Epithelial cell of alveolus of lung (primary cell): ENCODE measurements around the gene TRIM52. TPM values are rescaled to one million over a fixed set of nuclear protein-coding genes. Genes with fewer than 3 reads are reported as not detected.

Source experiments
- total RNA-seq: library from RNA; depleted of rRNA; stranded (reverse); fragments of >200 nt; gene quantifications from 2 replicates; pipeline ENCODE4 v1.2.1, GENCODE V29; 2015

The TRIM52 gene
- total RNA-seq: 4.4 and 18.8 TPM in 2 replicates

GRCh38 chr5:181260720-181261319, at the start of gene TRIM52:
TSS of gene TRIM52 (minus strand) at chr5:181261143. CDS start at chr5:181260813, 330 bp downstream.

DNA sequence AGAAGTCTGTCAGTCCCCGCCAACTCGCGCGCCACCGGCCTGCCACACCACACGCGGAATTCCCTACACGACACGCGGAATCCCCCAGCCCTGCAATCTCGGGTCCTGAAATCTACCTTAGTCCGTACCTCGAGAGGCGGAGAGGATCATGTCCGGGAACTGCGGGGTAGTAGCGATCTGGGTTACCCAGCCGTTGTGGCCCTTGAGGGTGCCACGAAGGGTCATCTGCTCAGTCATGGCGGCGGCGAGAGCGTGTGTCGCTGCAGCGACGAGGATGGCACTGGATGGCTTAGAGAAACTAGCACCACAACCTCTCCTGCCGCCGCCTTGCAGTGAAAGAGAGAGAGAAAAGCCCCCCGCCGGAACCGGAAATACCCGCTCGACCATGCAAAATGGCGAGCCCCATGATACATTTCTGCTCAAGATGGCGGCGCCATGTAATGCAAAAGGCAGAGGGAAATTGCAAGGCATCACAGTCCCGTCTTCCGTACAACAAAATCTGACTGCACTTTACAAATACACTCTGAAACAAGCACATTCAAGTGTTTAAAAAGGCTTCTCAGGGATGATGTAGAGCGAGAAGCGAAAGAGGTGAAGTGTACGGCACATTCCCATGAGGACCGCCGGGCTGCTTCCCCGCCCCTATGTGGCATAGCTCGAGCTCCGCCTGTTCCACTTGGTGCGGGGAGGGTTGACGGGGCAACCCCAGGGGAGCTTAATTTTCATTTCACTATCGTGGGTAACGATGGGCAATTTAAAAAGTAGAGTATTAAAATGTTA, 17.2 kb downstream of the TRIM52 start, which contains the start of gene RACK1:
RACK1 (minus strand) TSS at position 343 of the 780 bp plus-strand sequence; CDS start at position 237, 106 bp downstream.

GRCh38 chr5:181223058-181223728, 37.8 kb downstream of the TRIM52 start, which contains the start of gene TRIM41:
TSS of gene TRIM41 (plus strand) at chr5:181223281. CDS start at chr5:181224000, 719 bp downstream.

Other genes starting within 250 kb of the TRIM52 start
- gene BTNL9, start 220.9 kb downstream of the TRIM52 start, total RNA-seq: not detected in 2 replicates
- not detected in 2 replicates for gene OR2V1, start 130.0 kb downstream of the TRIM52 start, total RNA-seq
- not detected in 2 replicates for gene OR2V2, start 113.6 kb downstream of the TRIM52 start, total RNA-seq
- 2.5 and 3.8 TPM in 2 replicates for gene TRIM7, start 55.9 kb downstream of the TRIM52 start, total RNA-seq
- gene TRIM41, start 37.9 kb downstream of the TRIM52 start, total RNA-seq: 8.9 and 11.2 TPM in 2 replicates
- 4,197 and 4,947 TPM in 2 replicates for gene RACK1, start 17.2 kb downstream of the TRIM52 start, total RNA-seq
- not detected in 2 replicates for gene OR4F3, start 106.1 kb upstream of the TRIM52 start, total RNA-seq